ENCODE measurements around the gene YJU2. TPM values are rescaled to one million over a fixed set of nuclear protein-coding genes. Genes with fewer than 3 reads are reported as not detected.
"Not testable (repeated sequence)": the region's sequence is repeated elsewhere in the genome, so short reads cannot be mapped to it uniquely, and the experiment has no call there.

YJU2 gene
- polyA plus RNA-seq, 1 donor, result 20.9 TPM

DNA sequence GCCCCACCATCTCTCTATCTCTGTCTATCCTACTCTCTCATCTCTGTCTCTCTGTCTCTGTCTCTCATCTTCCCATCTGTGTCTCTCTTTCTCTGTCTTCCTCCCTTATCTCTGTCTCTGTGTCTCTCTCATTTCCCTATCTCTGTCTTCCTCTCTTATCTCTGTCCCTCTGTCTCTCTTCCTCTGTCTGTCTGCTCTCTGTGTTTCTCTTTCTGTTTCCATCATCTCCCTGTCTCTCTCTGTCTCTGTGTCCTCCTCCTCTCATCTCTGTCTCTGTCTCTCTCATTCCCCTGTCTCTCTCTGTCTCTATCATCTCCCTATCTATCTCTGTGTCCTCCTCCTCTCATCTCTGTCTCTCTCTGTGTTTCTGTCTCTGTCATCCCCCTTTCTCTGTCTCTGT is 19.1 kb upstream of the YJU2 start:
- no peaks in the 10 kb centered on the region for H3K9me3 ChIP-seq (ENCODE audit: control insufficient read depth, low read depth, low read length)
- H3K36me3 ChIP-seq (ENCODE audit: control insufficient read depth, insufficient read depth, low read length), result no peaks in the 10 kb centered on the region
- H3K27ac ChIP-seq (ENCODE audit: low read length), result no peak overlapping the region
- no peak overlapping the region for H3K4me3 ChIP-seq (ENCODE audit: low read length)
- H3K4me1 ChIP-seq (ENCODE audit: control insufficient read depth, insufficient read depth, low read length), result peaks cover 10% of the 10 kb centered on the region
- H3K27me3 ChIP-seq (ENCODE audit: control insufficient read depth, insufficient read depth, low read length), result peaks cover 2% of the 10 kb centered on the region
- no peak for DNase-seq

DNA sequence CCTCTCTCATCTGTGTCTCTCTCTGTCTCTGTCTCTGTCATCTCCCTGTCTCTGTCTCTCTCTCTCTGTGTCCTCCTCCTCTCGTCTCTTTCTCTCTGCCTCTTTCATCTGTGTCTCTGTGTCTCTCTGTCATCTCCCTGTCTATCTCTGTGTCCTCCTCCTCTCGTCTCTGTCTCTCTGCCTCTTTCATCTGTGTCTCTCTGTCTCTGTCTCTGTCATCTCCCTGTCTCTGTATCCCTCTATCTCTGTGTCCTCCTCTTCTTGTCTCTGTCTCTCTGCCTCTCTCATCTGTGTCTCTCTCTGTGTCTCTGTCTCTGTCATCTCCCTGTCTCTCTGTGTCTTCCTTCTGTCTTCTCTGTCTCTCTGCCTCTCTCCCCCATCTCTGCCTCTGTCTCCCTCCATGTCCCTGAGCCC is 18.1 kb upstream of the YJU2 start:
- 81% methylated on average over 2 of the region's 2 CpGs for WGBS (ENCODE audit: insufficient coverage, low lambda C conversion rate)
- Histone ChIP-seq H3K36me3 (ENCODE audit: control insufficient read depth, insufficient read depth, low read length) (no peaks in the 10 kb centered on the region), H3K27ac (ENCODE audit: low read length) (no peak overlapping the region), H3K9me3 (ENCODE audit: control insufficient read depth, low read depth, low read length) (no peaks in the 10 kb centered on the region), H3K4me1 (ENCODE audit: control insufficient read depth, insufficient read depth, low read length) (peaks cover 10% of the 10 kb centered on the region), H3K27me3 (ENCODE audit: control insufficient read depth, insufficient read depth, low read length) (peaks cover 5% of the 10 kb centered on the region), H3K4me3 (ENCODE audit: low read length) (no peak overlapping the region)
- DNase-seq, result no peak

DNA sequence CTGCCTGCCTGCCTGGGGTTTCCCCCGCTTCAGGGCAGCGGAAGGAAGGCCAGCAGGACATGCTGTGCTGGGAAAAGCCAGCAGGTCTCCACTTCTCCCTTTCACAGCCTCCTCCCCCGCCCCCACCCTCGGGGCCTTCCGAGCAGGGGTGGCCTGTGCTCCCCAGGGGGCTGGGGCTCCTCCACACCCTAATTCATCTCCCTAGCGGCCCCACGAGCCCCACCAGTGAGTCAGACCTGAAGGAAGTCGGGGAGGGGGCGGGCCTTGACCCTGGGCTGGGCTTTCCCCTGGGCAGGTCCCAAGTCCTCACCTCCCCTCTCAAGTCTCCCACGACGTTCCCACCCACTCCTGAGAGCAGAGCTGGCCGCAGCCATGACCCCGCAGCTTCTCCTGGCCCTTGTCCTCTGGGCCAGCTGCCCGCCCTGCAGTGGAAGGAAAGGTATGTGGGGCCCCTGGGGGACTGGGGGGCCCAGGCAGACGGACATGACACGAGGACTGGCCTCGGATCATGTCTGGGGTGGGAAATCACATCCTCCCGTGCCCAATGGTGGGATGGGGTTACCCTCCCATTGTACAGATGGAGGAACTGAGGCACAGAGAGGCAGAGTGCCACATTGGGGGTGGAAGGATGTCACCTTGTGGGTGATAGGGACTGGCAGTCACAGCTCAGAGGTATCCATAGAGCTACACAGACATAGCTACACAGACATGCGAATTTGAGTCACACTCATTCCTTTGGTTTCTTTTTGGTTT is 17.5 kb upstream of the YJU2 start, which contains the start of gene EBI3:
Gene EBI3 (plus strand): TSS at position 345 of the 753 bp plus-strand sequence. CDS start 28 bp downstream, at position 373.
- H3K36me3 ChIP-seq (ENCODE audit: control insufficient read depth, insufficient read depth, low read length), result no peaks in the 10 kb centered on the region
- peaks cover 5% of the 10 kb centered on the region for H3K27me3 ChIP-seq (ENCODE audit: control insufficient read depth, insufficient read depth, low read length)
- DNase-seq, result peak; percentile 63 to 73
- H3K4me3 ChIP-seq (ENCODE audit: low read length), result no peak within 1 kb of the TSS
- no CpG with 5 or more reads among the region's 19 CpGs for WGBS (ENCODE audit: insufficient coverage, low lambda C conversion rate)
- no peak within 1 kb of the TSS for H3K27ac ChIP-seq (ENCODE audit: low read length)
- peaks cover 10% of the 10 kb centered on the region for H3K4me1 ChIP-seq (ENCODE audit: control insufficient read depth, insufficient read depth, low read length)
- no peaks in the 10 kb centered on the region for H3K9me3 ChIP-seq (ENCODE audit: control insufficient read depth, low read depth, low read length)

DNA sequence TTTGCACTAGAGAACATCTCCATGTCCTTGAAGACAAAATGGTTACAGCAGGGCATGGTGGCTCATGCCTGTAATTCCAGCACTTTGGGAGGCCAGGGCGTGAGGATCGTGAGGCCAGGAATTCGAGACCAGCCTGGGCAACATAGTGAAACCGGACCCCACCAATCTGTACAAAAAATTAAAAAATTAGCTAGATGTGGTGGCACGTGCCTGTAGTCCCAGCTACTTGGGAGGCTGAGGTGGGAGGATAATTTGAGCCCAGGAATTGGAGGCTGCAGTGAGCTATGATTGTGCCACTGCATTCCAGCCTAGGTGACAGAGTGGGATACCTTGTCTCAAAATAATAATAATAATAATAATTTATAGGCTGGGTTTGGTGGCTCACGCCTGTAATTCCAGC is 16.6 kb upstream of the YJU2 start:
- not testable (repeated sequence) for H3K36me3 ChIP-seq (ENCODE audit: control insufficient read depth, insufficient read depth, low read length); H3K27me3 ChIP-seq (ENCODE audit: control insufficient read depth, insufficient read depth, low read length); H3K4me3 ChIP-seq (ENCODE audit: low read length); DNase-seq; H3K9me3 ChIP-seq (ENCODE audit: control insufficient read depth, low read depth, low read length); H3K4me1 ChIP-seq (ENCODE audit: control insufficient read depth, insufficient read depth, low read length); H3K27ac ChIP-seq (ENCODE audit: low read length)
- 100% methylated on average over 4 of the region's 6 CpGs for WGBS (ENCODE audit: insufficient coverage, low lambda C conversion rate)

DNA sequence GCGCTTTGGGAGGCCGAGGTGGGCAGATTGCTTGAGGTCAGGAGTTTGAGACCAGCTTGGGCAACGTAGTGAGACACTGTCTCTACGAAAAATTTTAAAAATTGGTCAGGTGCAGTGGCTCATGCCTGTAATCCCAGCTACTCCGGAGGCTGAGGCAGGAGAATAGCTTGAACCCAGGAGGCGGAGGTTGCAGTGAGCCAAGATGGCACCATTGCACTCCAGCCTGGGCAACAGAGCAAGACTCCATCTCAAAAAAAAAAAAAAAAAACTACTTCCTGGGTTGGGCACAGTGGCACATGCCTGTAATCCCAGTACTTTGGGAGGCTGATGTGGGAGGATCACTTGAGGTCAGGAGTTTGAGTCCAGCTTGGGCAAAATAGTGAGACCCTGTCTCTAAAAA is 15.4 kb upstream of the YJU2 start:
- not testable (repeated sequence) for H3K4me1 ChIP-seq (ENCODE audit: control insufficient read depth, insufficient read depth, low read length); H3K27ac ChIP-seq (ENCODE audit: low read length); H3K9me3 ChIP-seq (ENCODE audit: control insufficient read depth, low read depth, low read length); H3K27me3 ChIP-seq (ENCODE audit: control insufficient read depth, insufficient read depth, low read length); H3K4me3 ChIP-seq (ENCODE audit: low read length); H3K36me3 ChIP-seq (ENCODE audit: control insufficient read depth, insufficient read depth, low read length); DNase-seq
- WGBS (ENCODE audit: insufficient coverage, low lambda C conversion rate), result no CpG with 5 or more reads among the region's 6 CpGs

DNA sequence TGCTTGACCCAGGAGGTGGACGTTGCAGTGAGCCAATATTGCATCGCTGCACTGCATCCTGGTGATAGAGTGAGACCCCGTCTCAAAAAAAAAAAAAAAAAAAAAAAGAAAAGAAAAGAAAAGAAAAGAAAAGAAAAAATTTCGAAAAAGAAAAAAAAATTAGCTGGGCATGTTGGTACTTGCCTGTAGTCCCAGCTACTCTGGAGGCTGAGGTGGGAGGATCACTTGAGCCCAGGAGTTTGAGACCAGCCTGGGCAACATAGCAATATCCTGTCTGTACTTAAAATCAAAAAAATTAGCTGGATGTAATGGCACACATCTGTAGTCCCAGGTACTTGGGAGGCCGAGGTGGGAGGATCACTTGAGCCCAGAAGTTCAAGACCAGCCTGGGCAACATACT is 14.7 kb upstream of the YJU2 start:
- DNase-seq; H3K4me1 ChIP-seq (ENCODE audit: control insufficient read depth, insufficient read depth, low read length); H3K4me3 ChIP-seq (ENCODE audit: low read length); H3K9me3 ChIP-seq (ENCODE audit: control insufficient read depth, low read depth, low read length); H3K36me3 ChIP-seq (ENCODE audit: control insufficient read depth, insufficient read depth, low read length); H3K27ac ChIP-seq (ENCODE audit: low read length): not testable (repeated sequence)
- peaks cover 10% of the 10 kb centered on the region for H3K27me3 ChIP-seq (ENCODE audit: control insufficient read depth, insufficient read depth, low read length)
- WGBS (ENCODE audit: insufficient coverage, low lambda C conversion rate), result 100% methylated on average over 2 of the region's 5 CpGs

DNA sequence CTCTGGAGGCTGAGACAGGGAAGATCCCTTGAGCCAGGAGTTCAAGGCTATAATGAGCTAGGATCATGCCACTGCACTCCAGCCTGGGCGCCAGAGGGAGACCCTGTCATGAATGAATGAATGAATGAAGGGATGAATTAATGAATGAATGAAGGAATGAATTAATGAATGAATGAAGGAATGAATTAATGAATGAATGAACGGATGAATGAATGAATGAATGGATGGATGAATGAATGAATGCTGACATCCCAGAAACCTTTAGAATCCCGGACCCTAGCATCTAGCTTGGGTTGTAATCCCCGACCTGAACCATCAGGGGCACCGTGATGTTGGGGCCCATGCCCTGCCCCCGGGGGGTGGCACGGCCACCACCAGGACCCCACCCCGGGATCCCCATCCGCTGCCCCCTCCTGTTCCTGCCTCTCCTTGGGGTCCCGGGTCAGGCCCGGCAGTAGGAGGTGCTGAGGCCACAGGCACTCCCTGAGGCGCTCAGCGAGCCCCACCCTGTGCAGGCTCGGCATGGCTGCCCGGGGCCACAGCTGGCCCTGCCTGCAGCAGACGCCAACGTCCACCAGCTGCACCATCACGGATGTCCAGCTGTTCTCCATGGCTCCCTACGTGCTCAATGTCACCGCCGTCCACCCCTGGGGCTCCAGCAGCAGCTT is 14.1 kb upstream of the YJU2 start:
- no CpG with 5 or more reads among the region's 21 CpGs for whole genome bisulfite sequencing (ENCODE audit: insufficient coverage, low lambda C conversion rate)
- H3K27ac ChIP-seq (ENCODE audit: low read length), result no peak overlapping the region
- no peaks in the 10 kb centered on the region for H3K9me3 ChIP-seq (ENCODE audit: control insufficient read depth, low read depth, low read length)
- no peak overlapping the region for H3K4me3 ChIP-seq (ENCODE audit: low read length)
- H3K4me1 ChIP-seq (ENCODE audit: control insufficient read depth, insufficient read depth, low read length), result peaks cover 10% of the 10 kb centered on the region
- peaks cover 9% of the 10 kb centered on the region for H3K27me3 ChIP-seq (ENCODE audit: control insufficient read depth, insufficient read depth, low read length)
- H3K36me3 ChIP-seq (ENCODE audit: control insufficient read depth, insufficient read depth, low read length), result no peaks in the 10 kb centered on the region
- DNase-seq, result no peak

DNA sequence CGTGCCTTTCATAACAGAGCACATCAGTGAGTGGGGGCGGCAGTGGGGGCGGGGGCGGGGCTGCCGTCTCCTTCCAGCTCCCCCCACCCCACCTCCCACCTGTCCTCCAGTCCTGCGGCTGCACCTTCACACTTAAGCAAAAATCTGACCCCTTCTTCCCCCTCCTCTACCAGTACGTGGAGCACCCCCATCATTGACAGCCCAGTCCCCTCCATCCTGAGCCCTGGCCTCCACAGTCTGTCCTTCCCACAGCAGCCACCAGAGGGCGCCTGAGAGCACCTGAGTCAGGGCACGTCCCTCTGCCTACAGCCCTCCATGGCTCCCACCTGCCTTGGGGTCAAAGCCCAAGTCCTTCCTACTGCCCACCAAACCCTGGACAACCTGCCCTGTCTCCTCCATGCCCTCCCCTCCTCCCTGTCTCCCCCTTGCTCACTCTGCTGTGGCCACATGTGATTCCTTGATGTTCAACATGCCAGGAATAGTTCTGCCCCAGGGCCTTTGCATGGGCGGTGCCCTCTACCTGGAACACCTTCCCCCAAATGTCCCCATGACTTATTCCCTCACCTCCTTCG is 13.5 kb upstream of the YJU2 start:
- Histone ChIP-seq H3K27me3 (ENCODE audit: control insufficient read depth, insufficient read depth, low read length) (peaks cover 9% of the 10 kb centered on the region), H3K4me3 (ENCODE audit: low read length) (no peak overlapping the region), H3K27ac (ENCODE audit: low read length) (no peak overlapping the region), H3K36me3 (ENCODE audit: control insufficient read depth, insufficient read depth, low read length) (no peaks in the 10 kb centered on the region), H3K9me3 (ENCODE audit: control insufficient read depth, low read depth, low read length) (no peaks in the 10 kb centered on the region), H3K4me1 (ENCODE audit: control insufficient read depth, insufficient read depth, low read length) (peaks cover 10% of the 10 kb centered on the region)
- WGBS (ENCODE audit: insufficient coverage, low lambda C conversion rate), result no CpG with 5 or more reads among the region's 11 CpGs
- no peak for DNase-seq

DNA sequence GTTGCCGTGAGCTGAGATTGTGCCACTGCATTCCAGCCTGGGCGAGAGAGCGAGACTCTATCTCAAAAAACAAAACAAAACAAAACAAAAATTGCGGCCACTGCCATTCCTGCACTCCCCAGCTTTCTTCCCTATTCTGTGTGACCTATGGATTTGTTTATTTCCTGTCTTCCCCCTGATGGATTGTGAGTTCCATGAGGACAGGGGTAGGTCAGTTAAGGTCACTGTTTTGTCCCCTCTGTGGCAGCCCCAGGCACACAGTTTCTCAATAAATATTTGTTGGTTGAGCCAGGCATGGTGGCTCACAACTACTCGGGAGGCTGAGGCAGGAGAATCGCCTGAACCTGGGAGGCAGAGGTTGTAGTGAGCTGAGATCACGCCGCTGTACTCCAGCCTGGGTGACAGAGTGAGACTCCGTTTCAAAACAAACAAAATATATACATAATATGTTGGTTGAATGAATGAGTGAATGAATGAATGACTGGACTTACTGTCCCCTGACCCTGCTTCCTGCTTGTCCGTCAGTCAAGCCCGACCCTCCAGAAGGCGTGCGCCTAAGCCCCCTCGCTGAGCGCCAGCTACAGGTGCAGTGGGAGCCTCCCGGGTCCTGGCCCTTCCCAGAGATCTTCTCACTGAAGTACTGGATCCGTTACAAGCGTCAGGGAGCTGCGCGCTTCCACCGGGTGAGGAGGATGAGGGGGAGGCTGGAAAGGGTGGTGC is 12.6 kb upstream of the YJU2 start:
- H3K4me1 ChIP-seq (ENCODE audit: control insufficient read depth, insufficient read depth, low read length), result peaks cover 3% of the 10 kb centered on the region
- H3K4me3 ChIP-seq (ENCODE audit: low read length), result no peak overlapping the region

DNA sequence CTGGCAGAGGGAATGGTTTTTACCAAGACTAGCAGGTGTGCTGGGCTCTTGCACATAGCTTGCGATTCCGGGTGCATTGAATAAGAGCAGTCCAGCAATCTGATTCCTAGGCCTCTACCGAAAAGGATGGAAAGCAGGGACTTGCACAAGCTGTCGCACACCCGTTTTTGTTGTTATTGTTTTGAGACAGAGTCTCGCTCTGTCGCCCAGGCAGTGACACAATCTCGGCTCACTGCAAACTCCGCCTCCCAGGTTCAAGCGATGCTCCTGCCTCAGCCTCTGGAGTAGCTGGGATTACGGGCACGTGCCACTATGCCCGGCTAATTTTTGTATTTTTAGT is 12.0 kb upstream of the YJU2 start:
- H3K9me3 ChIP-seq (ENCODE audit: control insufficient read depth, low read depth, low read length), result no peaks in the 10 kb centered on the region
- DNase-seq, result no peak
- no CpG with 5 or more reads among the region's 13 CpGs for WGBS (ENCODE audit: insufficient coverage, low lambda C conversion rate)

More for the DNA sequence above, 12.6 kb upstream of the YJU2 start:
- Histone ChIP-seq H3K36me3 (ENCODE audit: control insufficient read depth, insufficient read depth, low read length) (no peaks in the 10 kb centered on the region), H3K27me3 (ENCODE audit: control insufficient read depth, insufficient read depth, low read length) (peaks cover 9% of the 10 kb centered on the region), H3K27ac (ENCODE audit: low read length) (no peak overlapping the region), H3K9me3 (ENCODE audit: control insufficient read depth, low read depth, low read length) (no peaks in the 10 kb centered on the region)
- no CpG with 5 or more reads among the region's 21 CpGs for WGBS (ENCODE audit: insufficient coverage, low lambda C conversion rate)
- no peak for DNase-seq

More for the DNA sequence above, 12.0 kb upstream of the YJU2 start:
- H3K36me3 ChIP-seq (ENCODE audit: control insufficient read depth, insufficient read depth, low read length), result no peaks in the 10 kb centered on the region
- H3K4me1 ChIP-seq (ENCODE audit: control insufficient read depth, insufficient read depth, low read length), result no peaks in the 10 kb centered on the region
- no peak overlapping the region for H3K4me3 ChIP-seq (ENCODE audit: low read length)
- no peak overlapping the region for H3K27ac ChIP-seq (ENCODE audit: low read length)
- H3K27me3 ChIP-seq (ENCODE audit: control insufficient read depth, insufficient read depth, low read length), result peaks cover 9% of the 10 kb centered on the region
